Measurements from ENCODE around the gene CTDSP2. TPM values are rescaled to one million over a fixed set of nuclear protein-coding genes. Genes with fewer than 3 reads are reported as not detected.
"Not testable (repeated sequence)": the region's sequence is repeated elsewhere in the genome, so short reads cannot be mapped to it uniquely, and the experiment has no call there.

Gene CTDSP2
- total RNA-seq, 1 donor from 2014 or later = 181 TPM

DNA sequence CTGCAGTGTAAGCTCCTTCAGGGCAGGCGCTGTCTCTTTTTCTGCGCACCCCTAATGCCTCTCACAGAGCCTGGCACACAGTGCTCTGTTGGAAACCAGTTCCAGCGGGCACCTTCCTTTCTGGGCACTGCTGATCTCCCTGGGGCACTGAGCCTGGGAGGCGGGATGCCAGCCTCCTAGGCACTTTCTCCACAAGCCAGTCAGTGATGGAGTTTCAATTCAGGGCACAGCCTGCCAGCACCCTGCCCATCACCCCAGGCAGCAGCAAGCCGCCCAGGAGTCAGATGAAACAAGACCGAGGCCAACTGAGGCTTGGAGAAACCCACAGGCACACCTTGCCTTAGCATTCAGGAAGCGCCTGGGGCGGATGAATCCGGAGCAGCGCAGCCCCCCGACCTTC is 5.7 kb upstream of the CTDSP2 start:
- Mint-ChIP-seq H3K27ac (ENCODE audit: unreplicated experiment) (no peak overlapping the region), H3K9me3 (ENCODE audit: unreplicated experiment) (peaks cover 9% of the 10 kb centered on the region), H3K36me3 (ENCODE audit: low read depth, unreplicated experiment) (peaks cover 5% of the 10 kb centered on the region), H3K4me1 (ENCODE audit: unreplicated experiment) (peaks cover 40% of the 10 kb centered on the region), H3K27me3 (ENCODE audit: unreplicated experiment) (peaks cover 32% of the 10 kb centered on the region), H3K4me3 (ENCODE audit: unreplicated experiment) (peak overlapping the region; percentile 28)
- TF ChIP-seq, protein P1, sequence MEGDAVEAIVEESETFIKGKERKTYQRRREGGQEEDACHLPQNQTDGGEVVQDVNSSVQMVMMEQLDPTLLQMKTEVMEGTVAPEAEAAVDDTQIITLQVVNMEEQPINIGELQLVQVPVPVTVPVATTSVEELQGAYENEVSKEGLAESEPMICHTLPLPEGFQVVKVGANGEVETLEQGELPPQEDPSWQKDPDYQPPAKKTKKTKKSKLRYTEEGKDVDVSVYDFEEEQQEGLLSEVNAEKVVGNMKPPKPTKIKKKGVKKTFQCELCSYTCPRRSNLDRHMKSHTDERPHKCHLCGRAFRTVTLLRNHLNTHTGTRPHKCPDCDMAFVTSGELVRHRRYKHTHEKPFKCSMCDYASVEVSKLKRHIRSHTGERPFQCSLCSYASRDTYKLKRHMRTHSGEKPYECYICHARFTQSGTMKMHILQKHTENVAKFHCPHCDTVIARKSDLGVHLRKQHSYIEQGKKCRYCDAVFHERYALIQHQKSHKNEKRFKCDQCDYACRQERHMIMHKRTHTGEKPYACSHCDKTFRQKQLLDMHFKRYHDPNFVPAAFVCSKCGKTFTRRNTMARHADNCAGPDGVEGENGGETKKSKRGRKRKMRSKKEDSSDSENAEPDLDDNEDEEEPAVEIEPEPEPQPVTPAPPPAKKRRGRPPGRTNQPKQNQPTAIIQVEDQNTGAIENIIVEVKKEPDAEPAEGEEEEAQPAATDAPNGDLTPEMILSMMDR (IDR thresholded peaks at IDR 0.05; ENCODE audit: unreplicated experiment) = no peak
- DNase-seq (ENCODE audit: low spot score) = no peak

DNA sequence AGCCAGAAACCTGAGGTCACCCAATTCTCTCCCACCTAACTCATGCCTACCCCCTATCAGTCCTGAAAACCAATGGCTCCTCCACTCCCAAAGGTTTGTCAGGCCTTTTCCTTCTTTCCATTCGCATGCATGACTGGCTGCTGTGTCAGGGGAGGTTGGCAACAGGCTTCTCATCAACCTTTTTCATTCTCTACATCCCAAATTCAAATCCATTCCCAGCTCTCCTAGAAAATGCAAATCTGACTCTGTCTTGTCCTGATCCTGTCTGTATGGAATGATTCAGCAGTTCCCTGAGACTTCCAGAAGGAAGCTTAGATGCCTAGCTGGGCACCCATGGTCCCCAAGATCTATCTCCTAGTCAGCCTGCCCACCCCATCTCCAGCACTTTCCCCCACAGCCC is 5.0 kb upstream of the CTDSP2 start:
- peaks cover 35% of the 10 kb centered on the region for H3K27me3 Mint-ChIP-seq (ENCODE audit: unreplicated experiment)
- peaks cover 42% of the 10 kb centered on the region for H3K4me1 Mint-ChIP-seq (ENCODE audit: unreplicated experiment)
- peaks cover 9% of the 10 kb centered on the region for H3K9me3 Mint-ChIP-seq (ENCODE audit: unreplicated experiment)
- H3K4me3 Mint-ChIP-seq (ENCODE audit: unreplicated experiment) = peak overlapping the region; percentile 28
- H3K36me3 Mint-ChIP-seq (ENCODE audit: low read depth, unreplicated experiment) = peaks cover 5% of the 10 kb centered on the region
- H3K27ac Mint-ChIP-seq (ENCODE audit: unreplicated experiment) = no peak overlapping the region
- no peak for DNase-seq (ENCODE audit: low spot score)
- TF ChIP-seq, protein P1 (IDR thresholded peaks at IDR 0.05; ENCODE audit: unreplicated experiment) = no peak

DNA sequence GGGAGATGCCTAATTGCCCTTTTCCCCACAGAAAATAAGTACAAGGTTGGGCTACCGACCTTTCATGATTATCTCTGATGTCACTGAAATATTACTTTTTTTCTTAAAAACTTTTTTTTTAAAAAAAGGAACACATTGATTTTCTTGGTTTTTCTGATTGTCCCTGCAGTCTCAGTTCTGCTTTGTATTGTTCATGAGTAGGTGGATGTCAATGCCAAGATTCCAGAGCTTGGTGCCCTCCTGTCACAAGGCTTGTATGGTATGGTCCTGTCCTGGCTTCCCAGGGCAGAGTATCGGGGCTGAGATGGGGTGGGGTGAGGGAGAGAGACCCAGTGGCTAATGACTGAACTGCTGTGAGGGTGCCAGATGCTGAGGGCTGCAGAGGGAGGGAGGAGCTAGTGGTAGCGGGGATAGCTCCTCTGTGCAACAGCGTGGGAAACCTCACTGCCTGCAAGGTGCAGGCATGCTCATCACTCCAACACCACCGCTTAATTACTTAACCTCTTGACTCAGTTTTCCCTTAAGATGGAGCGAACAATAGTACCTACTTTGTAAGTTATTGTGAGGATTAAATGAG is 4.4 kb upstream of the CTDSP2 start:
- Mint-ChIP-seq H3K4me1 (ENCODE audit: unreplicated experiment) (peaks cover 42% of the 10 kb centered on the region), H3K4me3 (ENCODE audit: unreplicated experiment) (no peak overlapping the region), H3K9me3 (ENCODE audit: unreplicated experiment) (peaks cover 3% of the 10 kb centered on the region), H3K27me3 (ENCODE audit: unreplicated experiment) (peaks cover 35% of the 10 kb centered on the region), H3K36me3 (ENCODE audit: low read depth, unreplicated experiment) (no peaks in the 10 kb centered on the region), H3K27ac (ENCODE audit: unreplicated experiment) (no peak overlapping the region)
- no peak for DNase-seq (ENCODE audit: low spot score)
- TF ChIP-seq, protein P1 (IDR thresholded peaks at IDR 0.05; ENCODE audit: unreplicated experiment) = no peak

DNA sequence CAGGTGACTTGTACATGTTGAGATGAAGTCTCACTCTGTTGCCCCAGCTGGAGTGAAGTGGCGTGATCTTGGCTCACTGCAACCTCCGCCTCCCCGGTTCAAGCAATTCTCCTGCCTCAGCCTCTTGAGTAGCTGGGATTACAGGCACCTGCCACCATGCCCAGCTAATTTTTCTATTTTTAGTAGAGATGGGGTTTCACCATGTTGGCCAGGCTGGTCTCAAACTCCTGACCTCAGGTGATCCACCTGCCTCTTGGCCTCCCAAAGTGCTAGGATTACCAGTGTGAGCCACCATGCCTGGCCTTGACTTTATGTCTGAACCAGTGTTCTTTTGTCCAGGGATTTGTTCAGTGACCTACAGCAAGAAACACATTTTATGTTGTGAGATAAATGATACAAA is 2.9 kb upstream of the CTDSP2 start:
- H3K4me3 Mint-ChIP-seq (ENCODE audit: unreplicated experiment); H3K36me3 Mint-ChIP-seq (ENCODE audit: low read depth, unreplicated experiment); H3K27ac Mint-ChIP-seq (ENCODE audit: unreplicated experiment); H3K9me3 Mint-ChIP-seq (ENCODE audit: unreplicated experiment); DNase-seq (ENCODE audit: low spot score): not testable (repeated sequence)
- H3K4me1 Mint-ChIP-seq (ENCODE audit: unreplicated experiment) = peaks cover 40% of the 10 kb centered on the region
- peaks cover 37% of the 10 kb centered on the region for H3K27me3 Mint-ChIP-seq (ENCODE audit: unreplicated experiment)

DNA sequence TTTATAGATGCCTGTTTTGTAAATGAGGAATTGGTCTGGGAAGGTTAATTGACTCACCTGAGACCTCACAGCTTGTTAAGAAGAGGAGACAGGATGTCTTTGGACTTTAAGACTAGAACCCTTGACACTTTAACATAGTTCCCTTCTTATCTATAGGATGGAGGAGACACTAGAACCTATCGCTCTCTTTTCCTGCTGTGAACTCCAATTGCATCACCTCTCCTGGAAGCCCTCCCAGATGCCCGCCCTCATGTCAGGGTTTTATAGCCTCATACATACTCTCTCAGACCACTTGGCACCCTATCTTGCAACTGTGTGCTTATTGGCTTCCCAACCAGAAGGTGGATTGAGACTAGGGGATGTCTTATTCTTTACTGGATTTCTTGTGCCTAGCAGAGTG is 2.5 kb upstream of the CTDSP2 start:
- DNase-seq (ENCODE audit: low spot score) = no peak
- Mint-ChIP-seq H3K27me3 (ENCODE audit: unreplicated experiment) (peaks cover 41% of the 10 kb centered on the region), H3K27ac (ENCODE audit: unreplicated experiment) (no peak overlapping the region), H3K4me1 (ENCODE audit: unreplicated experiment) (peaks cover 44% of the 10 kb centered on the region), H3K9me3 (ENCODE audit: unreplicated experiment) (no peaks in the 10 kb centered on the region), H3K4me3 (ENCODE audit: unreplicated experiment) (no peak overlapping the region), H3K36me3 (ENCODE audit: low read depth, unreplicated experiment) (peaks cover 4% of the 10 kb centered on the region)
- TF ChIP-seq, protein P1 (IDR thresholded peaks at IDR 0.05; ENCODE audit: unreplicated experiment) = no peak

Measured in endothelial cell (in vitro differentiated cells).